NCI-H748 (cell line): ENCODE results near the gene CD19.
"Not testable (repeated sequence)": the region's sequence is repeated elsewhere in the genome, so short reads cannot be mapped to it uniquely, and the experiment has no call there.

Experiments
- DNase-seq: peaks from one replicate; lab custom pipeline; 2025; ENCODE audit not compliant: unreplicated experiment; lab: John Stamatoyannopoulos, UW

CD19 gene

DNA sequence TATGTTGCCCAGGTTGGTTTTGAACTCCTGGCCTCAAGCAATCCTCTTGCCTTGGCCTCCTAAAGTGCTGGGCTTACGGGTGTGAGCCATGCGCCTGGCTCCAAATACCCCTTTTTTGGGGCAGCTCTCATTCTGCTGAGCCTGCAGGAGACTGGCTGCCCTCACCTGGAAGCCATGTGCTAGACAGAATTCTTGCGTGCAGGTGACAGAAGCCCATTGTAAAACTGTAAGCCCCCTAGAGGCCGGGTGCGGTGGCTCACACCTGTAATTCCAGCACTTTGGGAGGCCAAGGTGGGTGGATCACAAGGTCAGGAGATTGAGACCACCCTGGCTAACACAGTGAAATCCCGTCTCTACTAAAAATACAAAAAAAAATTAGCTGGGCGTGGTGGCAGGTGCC lies 48.6 kb downstream of the CD19 start:
- DNase-seq = not testable (repeated sequence)

DNA sequence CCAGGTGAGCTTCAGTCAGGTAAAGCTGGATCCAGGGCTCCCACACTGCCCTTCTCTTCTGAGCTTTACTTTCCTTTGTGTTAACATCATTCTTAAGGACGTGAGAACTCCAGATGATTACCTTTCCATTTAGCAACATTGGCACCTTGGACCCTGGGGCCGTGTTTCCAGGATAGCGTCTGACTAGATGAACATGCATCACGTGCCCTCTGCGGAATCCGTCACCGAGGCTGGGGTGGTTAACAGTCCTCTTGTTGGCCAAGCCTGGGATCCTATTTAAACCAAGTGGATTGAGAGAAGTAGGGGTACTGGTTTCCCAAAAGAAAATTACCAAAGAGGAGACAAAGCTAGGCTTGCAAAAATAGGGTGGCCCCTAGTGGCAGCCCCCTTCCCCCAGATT lies 49.2 kb downstream of the CD19 start:
- DNase-seq = no peak

DNA sequence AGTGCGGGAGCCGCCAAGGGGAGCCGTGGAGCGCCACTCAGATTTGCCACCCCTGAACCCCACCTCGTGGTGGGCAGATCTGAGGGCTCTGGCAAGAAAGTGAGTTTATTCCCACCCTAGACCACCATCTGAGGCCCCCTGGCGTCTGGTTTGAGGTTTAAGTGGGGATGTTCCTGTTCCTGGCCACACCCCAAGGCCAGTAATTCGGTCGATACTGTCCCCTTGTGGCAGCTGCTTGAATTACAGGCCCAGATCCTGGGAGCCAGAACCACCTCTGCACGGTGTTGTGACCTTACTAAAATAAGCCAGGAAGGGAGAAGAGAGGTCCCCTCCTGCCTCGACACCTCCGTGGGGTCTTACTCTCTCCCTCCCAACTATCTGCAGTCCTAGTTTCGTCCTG lies 49.7 kb downstream of the CD19 start:
- DNase-seq = no peak

DNA sequence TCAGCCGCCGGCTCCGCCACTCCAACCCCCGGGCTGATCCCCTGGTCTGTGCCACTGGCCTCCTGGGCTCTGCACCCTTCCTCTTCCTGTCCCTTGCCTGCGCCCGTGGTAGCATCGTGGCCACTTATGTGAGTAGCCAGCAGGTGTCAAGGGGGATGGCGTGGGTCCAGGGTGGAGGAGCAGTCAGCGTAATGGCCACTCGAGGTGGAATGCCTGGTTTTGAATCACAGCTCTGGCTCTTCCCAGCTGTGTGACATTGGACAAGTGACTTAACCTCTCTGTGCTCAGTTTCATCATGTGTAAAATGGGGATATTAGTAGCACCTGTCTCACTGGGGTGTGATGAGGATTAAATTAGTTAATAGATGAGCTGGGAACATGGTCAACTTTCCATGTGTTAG lies 50.6 kb downstream of the CD19 start:
- no peak for DNase-seq

DNA sequence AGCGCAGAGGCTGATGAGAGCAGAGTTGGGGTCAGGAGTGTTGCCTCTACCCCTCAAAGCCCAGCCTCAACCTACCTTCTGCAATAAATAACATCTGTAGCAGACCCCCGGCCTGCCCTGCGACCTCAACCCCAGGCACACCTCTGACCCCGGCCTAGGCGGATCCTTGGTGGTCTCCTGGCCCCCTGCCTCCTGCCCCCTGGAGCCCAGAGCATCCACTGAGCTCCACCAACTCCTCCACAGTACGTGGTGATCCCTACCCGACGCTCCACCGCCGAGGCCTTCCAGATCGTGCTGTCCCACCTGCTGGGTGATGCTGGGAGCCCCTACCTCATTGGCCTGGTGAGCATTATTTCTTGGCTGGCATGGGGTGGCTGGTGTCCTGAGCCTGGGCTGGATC lies 51.2 kb downstream of the CD19 start:
- no peak for DNase-seq

DNA sequence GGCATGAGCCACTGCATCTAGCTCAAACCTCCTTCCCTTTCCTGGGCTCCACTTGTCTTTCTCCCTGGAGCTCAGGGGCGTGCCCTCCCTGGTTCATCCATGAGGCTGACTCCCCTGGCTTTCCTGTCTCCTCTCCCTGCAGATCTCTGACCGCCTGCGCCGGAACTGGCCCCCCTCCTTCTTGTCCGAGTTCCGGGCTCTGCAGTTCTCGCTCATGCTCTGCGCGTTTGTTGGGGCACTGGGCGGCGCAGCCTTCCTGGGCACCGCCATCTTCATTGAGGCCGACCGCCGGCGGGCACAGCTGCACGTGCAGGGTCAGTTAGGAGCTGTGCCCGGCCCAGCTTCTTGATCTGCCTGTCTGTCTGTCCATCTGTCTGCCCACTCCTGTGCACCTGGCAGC lies 51.9 kb downstream of the CD19 start:
- DNase-seq = no peak

DNA sequence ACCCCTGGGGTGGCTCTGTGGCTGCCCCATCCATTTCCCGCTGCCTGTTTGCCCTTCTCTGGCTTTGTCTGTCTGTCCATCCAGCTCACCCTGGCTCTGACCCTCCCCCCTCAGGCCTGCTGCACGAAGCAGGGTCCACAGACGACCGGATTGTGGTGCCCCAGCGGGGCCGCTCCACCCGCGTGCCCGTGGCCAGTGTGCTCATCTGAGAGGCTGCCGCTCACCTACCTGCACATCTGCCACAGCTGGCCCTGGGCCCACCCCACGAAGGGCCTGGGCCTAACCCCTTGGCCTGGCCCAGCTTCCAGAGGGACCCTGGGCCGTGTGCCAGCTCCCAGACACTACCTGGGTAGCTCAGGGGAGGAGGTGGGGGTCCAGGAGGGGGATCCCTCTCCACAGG lies 52.3 kb downstream of the CD19 start:
- DNase-seq = no peak

GRCh38 chr16:28984619-28985135 lies 52.9 kb downstream of the CD19 start, which contains the start of gene LAT:
Gene LAT (plus strand): TSS chr16:28985052. CDS start chr16:28985418, 366 bp downstream.
- DNase-seq = peak; percentile 7

GRCh38 chr16:28985211-28986041 lies 53.7 kb downstream of the CD19 start:
- DNase-seq = no peak

GRCh38 chr16:28986046-28986445 lies 54.3 kb downstream of the CD19 start:
- DNase-seq = no peak

DNA sequence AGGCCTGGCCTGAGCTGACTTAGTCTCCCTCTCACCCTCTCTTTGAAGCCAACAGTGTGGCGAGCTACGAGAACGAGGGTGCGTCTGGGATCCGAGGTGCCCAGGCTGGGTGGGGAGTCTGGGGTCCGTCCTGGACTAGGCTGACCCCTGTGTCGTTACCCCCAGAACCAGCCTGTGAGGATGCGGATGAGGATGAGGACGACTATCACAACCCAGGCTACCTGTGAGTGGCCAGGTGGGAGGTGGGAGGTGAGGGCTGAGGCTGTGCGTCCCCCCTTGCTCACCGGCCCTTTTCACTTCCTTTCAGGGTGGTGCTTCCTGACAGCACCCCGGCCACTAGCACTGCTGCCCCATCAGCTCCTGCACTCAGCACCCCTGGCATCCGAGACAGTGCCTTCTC lies 54.7 kb downstream of the CD19 start:
- no peak for DNase-seq

- DNase-seq = no peak
Observed at GRCh38 chr16:28987170-28987853, 55.5 kb downstream of the CD19 start.
